Jurkat, Clone E6-1 (cell line): ENCODE data around the gene IGLL1.

Source experiments
- DNase-seq: peaks from one replicate; pipeline ENCODE4 v3.0.0-alpha.2; 2011; ENCODE audit warnings: low read depth, low spot score
- H3K4me3 ChIP-seq: 2 replicates; pipeline ENCODE4 v1.5.1; 2011; ENCODE audit warnings: mild to moderate bottlenecking, low read length, control low read depth, moderate library complexity

The IGLL1 gene

DNA sequence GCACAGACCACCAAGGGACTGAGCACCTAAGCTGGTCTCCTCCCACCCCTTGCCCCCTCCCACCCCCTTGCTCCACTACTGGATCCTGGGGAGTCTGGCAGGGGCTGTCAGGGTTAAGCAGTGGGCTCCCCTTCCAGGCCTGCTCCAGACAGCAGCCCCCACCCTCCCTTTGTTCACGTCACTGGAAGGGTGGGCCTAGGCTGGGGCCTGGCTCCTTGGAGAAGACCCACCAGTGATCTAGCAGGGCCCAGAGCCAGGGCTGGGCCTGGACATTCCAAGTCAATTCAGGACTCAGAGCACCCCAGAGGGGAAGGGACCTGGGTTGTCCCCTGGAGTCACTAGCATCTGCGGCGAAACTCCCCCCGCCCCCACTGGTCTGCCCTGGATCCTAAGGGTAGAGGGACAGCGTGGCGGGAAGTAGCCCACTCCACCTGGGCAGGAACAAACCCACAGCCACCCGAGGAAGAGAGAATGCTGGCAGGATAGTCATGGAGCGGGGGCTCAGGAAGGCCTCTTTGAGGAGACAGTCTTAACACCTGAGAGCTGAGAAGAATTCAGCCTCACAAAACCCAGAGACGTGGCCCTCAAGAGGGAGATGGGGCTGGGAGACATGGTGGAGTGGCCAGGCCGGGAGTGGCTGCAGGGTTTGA lies 45.8 kb downstream of the IGLL1 start:
- H3K4me3 ChIP-seq = no peak overlapping the region
- DNase-seq = no peak

- DNase-seq = no peak
- H3K4me3 ChIP-seq = no peak overlapping the region
These were observed 46.3 kb downstream of the IGLL1 start for GRCh38 chr22:23533771-23534191.

DNA sequence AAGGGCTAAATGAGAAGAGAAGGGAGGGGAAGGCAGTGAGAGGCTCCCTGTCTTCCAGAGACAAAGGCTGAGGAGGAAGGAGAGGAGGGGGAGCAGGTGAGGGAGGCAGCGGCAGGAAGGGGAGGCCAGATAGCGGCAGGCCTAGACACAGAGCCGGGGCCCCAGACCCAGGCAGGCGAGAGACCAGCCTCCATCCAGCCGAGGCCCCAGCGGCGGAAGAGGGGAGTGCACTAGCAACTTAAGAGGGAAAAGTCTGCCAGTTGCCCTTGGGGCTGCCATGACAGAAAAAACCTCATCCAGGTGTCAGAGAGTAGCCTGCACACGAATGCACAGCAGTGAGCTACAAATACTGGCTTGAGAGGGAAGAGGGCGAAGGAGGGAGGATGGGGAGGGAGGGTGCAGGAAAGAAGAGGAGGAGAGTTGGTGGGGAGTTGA lies 46.7 kb downstream of the IGLL1 start:
- peak; percentile 86 for DNase-seq

DNA sequence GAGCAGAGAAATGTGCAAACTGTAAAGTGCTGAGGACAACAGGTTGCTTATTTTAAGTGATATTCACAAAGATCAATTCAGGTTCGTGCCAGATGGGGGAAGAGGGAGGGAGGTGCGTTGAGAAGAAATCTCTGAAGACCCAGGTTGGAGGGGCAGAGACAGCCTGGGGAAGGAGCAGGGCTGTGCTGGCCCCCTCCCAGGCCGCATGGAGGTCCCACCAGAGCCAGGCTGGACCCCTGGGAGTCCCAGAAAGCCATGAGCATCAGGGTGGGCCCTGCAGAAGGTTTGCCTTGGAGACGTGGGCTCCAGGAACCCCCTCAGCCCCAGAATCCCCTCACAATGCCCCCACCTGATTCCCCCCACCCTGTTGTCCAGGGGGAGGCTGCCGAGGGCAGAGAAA lies 47.4 kb downstream of the IGLL1 start:
- no peak overlapping the region for H3K4me3 ChIP-seq
- no peak for DNase-seq

More for the DNA sequence above, 46.7 kb downstream of the IGLL1 start:
- no peak overlapping the region for H3K4me3 ChIP-seq

GRCh38 chr22:23531966-23532705 lies 48.0 kb downstream of the IGLL1 start:
- DNase-seq = no peak
- no peak overlapping the region for H3K4me3 ChIP-seq

GRCh38 chr22:23531283-23531956 lies 48.7 kb downstream of the IGLL1 start:
- H3K4me3 ChIP-seq = no peak overlapping the region
- DNase-seq = no peak

- no peak for DNase-seq
- no peak overlapping the region for H3K4me3 ChIP-seq
These were observed 49.3 kb downstream of the IGLL1 start for GRCh38 chr22:23530766-23531282.

DNA sequence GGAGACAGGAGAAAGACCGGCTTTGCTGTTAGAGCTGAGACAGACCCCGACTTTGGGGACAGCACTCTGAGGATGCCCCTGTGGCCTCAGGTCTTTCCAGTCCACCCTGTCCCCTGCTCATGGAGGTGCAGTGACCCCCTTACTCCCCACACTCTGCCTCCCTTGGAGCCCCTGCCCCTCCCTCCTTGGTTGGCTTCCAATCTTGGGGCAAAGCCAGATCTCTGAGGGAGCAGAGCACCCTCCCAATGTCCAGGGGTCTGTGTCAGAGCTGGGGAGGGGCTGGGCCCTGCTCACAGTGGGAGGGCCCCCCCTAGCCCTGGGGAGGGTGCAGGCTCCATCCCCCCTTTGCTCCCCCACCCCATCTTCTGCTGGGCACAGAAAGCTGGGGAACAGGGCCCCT lies 50.0 kb downstream of the IGLL1 start:
- DNase-seq = no peak

DNA sequence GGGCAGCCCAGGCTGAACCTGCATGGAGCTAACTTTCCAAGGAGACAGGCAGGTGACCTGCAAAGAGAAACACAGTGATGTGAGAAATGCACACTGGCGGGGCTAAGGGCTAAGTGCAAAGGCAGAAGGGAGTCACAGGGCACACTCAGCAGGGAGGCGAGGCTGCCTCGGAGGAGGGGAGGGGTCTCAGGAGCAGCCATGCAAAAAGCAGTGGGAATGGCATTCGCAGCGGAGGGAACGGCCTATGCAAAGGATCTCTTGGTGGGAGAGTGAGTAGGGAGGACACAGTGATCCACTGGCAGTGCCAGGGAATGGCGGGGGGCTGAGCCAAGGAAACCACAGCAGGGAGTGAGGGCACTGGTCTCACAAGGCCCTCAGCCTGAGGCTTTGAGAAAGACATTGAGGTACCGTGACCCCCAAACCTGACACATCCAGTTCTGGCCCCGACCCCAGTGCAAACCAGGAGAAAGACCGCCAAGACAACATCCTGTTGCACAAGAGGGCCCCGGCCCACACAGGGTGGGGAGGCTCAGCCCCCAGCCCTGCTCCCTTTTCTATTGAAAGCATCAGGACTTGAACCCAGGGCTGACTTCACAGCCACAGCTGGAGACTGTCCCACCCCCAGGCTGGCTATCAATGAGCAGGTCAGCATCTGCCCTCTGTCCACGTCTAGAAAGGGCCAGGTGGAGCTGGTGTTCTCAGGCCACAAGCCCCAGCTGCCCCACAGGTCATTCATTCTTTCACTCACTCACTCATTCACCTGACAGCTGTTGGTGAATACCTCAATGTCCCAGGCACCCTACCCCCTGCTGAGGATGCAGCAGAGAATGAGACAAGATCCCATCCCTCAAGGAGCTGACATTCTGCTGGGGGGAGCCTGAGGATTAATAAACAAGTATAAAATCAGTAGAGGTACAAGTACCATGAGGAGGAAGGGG lies 50.7 kb downstream of the IGLL1 start:
- DNase-seq = no peak
- no peak overlapping the region for H3K4me3 ChIP-seq

More for the DNA sequence above, 50.0 kb downstream of the IGLL1 start:
- no peak overlapping the region for H3K4me3 ChIP-seq

- no peak overlapping the region for H3K4me3 ChIP-seq
- no peak for DNase-seq
These were observed 51.9 kb downstream of the IGLL1 start for GRCh38 chr22:23527971-23528740.

- no peak overlapping the region for H3K4me3 ChIP-seq
- DNase-seq = no peak
These were observed 53.3 kb downstream of the IGLL1 start for GRCh38 chr22:23526596-23527316.

GRCh38 chr22:23525510-23525909 lies 54.6 kb downstream of the IGLL1 start:
- no peak for DNase-seq
- H3K4me3 ChIP-seq = no peak overlapping the region

DNA sequence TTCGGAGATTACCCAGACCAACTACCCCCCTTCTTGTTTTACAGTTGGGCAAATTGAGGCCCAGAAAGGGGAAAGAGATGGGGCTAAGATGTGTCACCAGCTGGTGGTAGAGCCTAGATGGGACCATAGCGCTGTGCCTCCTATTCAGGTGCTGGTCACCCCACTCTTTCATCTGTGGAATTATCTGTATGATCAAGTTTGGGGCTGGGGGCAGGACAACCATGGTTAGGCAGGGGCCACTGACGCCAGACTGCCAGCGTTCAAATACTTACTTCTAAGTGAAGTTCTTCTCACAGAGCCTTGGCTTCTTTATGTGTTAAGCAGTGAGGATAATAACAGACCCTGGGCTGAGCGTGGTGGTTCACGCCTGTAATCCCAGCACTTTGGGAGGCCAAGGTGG lies 55.9 kb downstream of the IGLL1 start:
- no peak for DNase-seq
- H3K4me3 ChIP-seq = no peak overlapping the region

DNA sequence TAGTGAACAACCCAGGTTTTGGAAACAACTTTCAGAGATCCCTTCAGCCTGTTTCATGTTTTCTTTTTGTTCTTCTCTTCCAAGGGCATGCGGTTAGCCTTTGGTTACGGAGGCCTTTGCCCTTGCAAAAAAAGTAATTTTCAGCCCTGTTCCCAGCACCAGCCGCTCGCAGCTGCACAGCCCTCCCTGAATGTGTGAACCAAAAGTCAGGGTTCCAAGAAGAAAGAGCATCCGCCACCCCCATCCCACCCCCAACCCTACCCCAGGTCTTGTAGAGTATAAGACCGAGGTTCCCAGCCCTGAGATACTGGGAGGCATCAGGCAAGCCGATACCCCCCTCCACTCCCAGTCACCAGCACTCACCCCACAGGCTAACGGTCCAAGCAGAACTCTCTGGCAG lies 56.4 kb downstream of the IGLL1 start:
- no peak overlapping the region for H3K4me3 ChIP-seq
- DNase-seq = peak; percentile 47
